ENCODE measurements around the gene CPB1.

The CPB1 gene

GRCh38 chr3:148829926-148830325, 2.3 kb downstream of the CPB1 start:
- no peak for DNase-seq (ENCODE audit: low spot score)

GRCh38 chr3:148833223-148833622, 5.6 kb downstream of the CPB1 start:
- DNase-seq (ENCODE audit: low spot score), result no peak

GRCh38 chr3:148839805-148840204, 12.2 kb downstream of the CPB1 start:
- no peak for DNase-seq (ENCODE audit: low spot score)

GRCh38 chr3:148840451-148840850, 12.8 kb downstream of the CPB1 start:
- DNase-seq (ENCODE audit: low spot score), result no peak

- DNase-seq (ENCODE audit: low spot score), result no peak
Observed at GRCh38 chr3:148845756-148846395, 18.3 kb downstream of the CPB1 start.

GRCh38 chr3:148847351-148847750, 19.7 kb downstream of the CPB1 start:
- no peak for DNase-seq (ENCODE audit: low spot score)

GRCh38 chr3:148848410-148848809, 20.8 kb downstream of the CPB1 start:
- no peak for DNase-seq (ENCODE audit: low spot score)

GRCh38 chr3:148852271-148852992, 24.8 kb downstream of the CPB1 start:
- DNase-seq (ENCODE audit: low spot score), result no peak

- no peak for DNase-seq (ENCODE audit: low spot score)
Observed at GRCh38 chr3:148853076-148853475, 25.5 kb downstream of the CPB1 start.

- no peak for DNase-seq (ENCODE audit: low spot score)
Observed at GRCh38 chr3:148854061-148854460, 26.4 kb downstream of the CPB1 start.

- DNase-seq (ENCODE audit: low spot score), result no peak
Observed at GRCh38 chr3:148856384-148856783, 28.8 kb downstream of the CPB1 start.

GRCh38 chr3:148857316-148857715, 29.7 kb downstream of the CPB1 start:
- no peak for DNase-seq (ENCODE audit: low spot score)

- peak; percentile 51 for DNase-seq (ENCODE audit: low spot score)
Observed at GRCh38 chr3:148861277-148861869, 33.8 kb downstream of the CPB1 start.

- no peak for DNase-seq (ENCODE audit: low spot score)
Observed at GRCh38 chr3:148863297-148863696, 35.7 kb downstream of the CPB1 start.

GRCh38 chr3:148863814-148864213, 36.2 kb downstream of the CPB1 start:
- no peak for DNase-seq (ENCODE audit: low spot score)

GRCh38 chr3:148865049-148865448, 37.4 kb downstream of the CPB1 start, which contains the start of gene CPA3:
Gene CPA3, plus strand, starts transcription at chr3:148865296. Its CDS starts 12 bp downstream, at chr3:148865308.
- no peak for DNase-seq (ENCODE audit: low spot score)

GRCh38 chr3:148866261-148866660, 38.6 kb downstream of the CPB1 start:
- DNase-seq (ENCODE audit: low spot score), result no peak

GRCh38 chr3:148873270-148873927, 45.8 kb downstream of the CPB1 start:
- DNase-seq (ENCODE audit: low spot score), result no peak

- DNase-seq (ENCODE audit: low spot score), result no peak
Observed at GRCh38 chr3:148873977-148874376, 46.4 kb downstream of the CPB1 start.

- DNase-seq (ENCODE audit: low spot score), result no peak
Observed at GRCh38 chr3:148878095-148878494, 50.5 kb downstream of the CPB1 start.

- DNase-seq (ENCODE audit: low spot score), result no peak
Observed at GRCh38 chr3:148879256-148879655, 51.6 kb downstream of the CPB1 start.

- peak; percentile 24 for DNase-seq (ENCODE audit: low spot score)
Observed at GRCh38 chr3:148880681-148881080, 53.1 kb downstream of the CPB1 start.

GRCh38 chr3:148881286-148881685, 53.7 kb downstream of the CPB1 start:
- no peak for DNase-seq (ENCODE audit: low spot score)

All from D341Med (cell line).